Spleen (tissue), 7 donors: ENCODE results near the gene TNK2.

Experiments used
- POLR2A ChIP-seq, 3 donors: fragments of 450-650 bp; IDR thresholded peaks; one replicate each; pipeline ENCODE4 v1.5.1; 2017; ENCODE audit warnings: antibody characterized with exemption in 3 of 3, mild to moderate bottlenecking in 1 of 3
- POLR2AphosphoS5 ChIP-seq, 3 donors: sonication (generic); formaldehyde crosslinking; IDR thresholded peaks; one replicate each; pipeline ENCODE4 v1.5.1; 2017; ENCODE audit warnings: antibody characterized with exemption in 3 of 3
- TF ChIP-seq, protein P1 (sequence below), 11 experiments: fragments of 200-600 bp in 7 of 11; fragments of 450-650 bp in 4 of 11; sonication (generic) in 4 of 11; IDR thresholded peaks in 8 of 11; conservative IDR thresholded peaks in 3 of 11; 1 replicate in 7 of 11; 2 replicates in 4 of 11; pipeline versions ENCODE4 v1.4.0 to v1.8.0; 2016 to 2021; ENCODE audit warnings: antibody characterized with exemption in 11 of 11, inconsistent platforms in 4 of 11, mild to moderate bottlenecking in 1 of 11
- donor health status: DM: no; HTN: no; CAD: no; lungs with moderate emphysema.
- donor health status: DM: no; HTN: no; CAD: no.
- donor health status: DM: no; HTN: no; CAD: no.

DNA sequence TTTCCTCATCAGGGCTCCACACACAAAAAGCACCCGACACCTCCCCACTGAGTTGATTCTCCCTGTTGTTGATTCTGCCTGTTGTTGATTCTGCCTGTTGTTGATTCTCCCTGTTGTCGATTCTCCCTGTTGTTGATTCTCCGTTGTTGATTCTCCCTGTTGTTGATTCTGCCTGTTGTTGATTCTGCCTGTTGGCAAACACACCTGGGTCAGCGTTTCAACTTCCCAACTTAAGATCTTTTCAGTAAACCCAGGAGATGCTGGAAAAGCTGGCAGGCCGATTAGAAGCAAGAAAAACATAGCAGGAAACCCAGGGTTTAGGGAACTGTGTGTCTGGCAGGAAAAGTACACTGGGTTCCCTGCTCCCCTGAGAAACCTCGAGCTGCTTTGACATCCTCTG lies 47.9 kb downstream of the TNK2 start:
- TF ChIP-seq, protein P1, sequence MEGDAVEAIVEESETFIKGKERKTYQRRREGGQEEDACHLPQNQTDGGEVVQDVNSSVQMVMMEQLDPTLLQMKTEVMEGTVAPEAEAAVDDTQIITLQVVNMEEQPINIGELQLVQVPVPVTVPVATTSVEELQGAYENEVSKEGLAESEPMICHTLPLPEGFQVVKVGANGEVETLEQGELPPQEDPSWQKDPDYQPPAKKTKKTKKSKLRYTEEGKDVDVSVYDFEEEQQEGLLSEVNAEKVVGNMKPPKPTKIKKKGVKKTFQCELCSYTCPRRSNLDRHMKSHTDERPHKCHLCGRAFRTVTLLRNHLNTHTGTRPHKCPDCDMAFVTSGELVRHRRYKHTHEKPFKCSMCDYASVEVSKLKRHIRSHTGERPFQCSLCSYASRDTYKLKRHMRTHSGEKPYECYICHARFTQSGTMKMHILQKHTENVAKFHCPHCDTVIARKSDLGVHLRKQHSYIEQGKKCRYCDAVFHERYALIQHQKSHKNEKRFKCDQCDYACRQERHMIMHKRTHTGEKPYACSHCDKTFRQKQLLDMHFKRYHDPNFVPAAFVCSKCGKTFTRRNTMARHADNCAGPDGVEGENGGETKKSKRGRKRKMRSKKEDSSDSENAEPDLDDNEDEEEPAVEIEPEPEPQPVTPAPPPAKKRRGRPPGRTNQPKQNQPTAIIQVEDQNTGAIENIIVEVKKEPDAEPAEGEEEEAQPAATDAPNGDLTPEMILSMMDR (IDR thresholded peaks at IDR 0.05 in 8 of 11, conservative IDR thresholded peaks at IDR 0.05 in 3 of 11) = no peak
- no peak for TF ChIP-seq POLR2A (IDR thresholded peaks at IDR 0.05)
- no peak for TF ChIP-seq POLR2AphosphoS5 (IDR thresholded peaks at IDR 0.05)
